Memory B cell (primary cell): ENCODE results near the gene MRPS21.

Source experiments
- ATAC-seq: fragments of 150-1000 bp; cut with Tn5 transposase; 2 replicates; pipeline ENCODE4 v1.10.0; 2021; ENCODE audit warnings: low read depth, mild to moderate bottlenecking, moderate library complexity
- DNase-seq, 2 donors: peaks; one replicate each; pipeline ENCODE4 v3.0.0; 2022; ENCODE audit warnings: low spot score in 2 of 2
- H3K27ac Mint-ChIP-seq: one replicate; pipeline ENCODE4 v1.8.0; 2022; ENCODE audit warnings: mild to moderate bottlenecking, moderate library complexity, mixed read lengths
- H3K27me3 Mint-ChIP-seq: one replicate; pipeline ENCODE4 v1.8.0; 2022; ENCODE audit warnings: mixed read lengths
- H3K36me3 Mint-ChIP-seq: one replicate; pipeline ENCODE4 v1.8.0; 2022; ENCODE audit warnings: mild to moderate bottlenecking, mixed read lengths
- H3K4me1 Mint-ChIP-seq: one replicate; pipeline ENCODE4 v1.8.0; 2022; ENCODE audit warnings: mixed read lengths
- H3K4me3 Mint-ChIP-seq: one replicate; pipeline ENCODE4 v1.8.0; 2022; ENCODE audit warnings: mild to moderate bottlenecking, moderate library complexity, mixed read lengths
- H3K9me3 Mint-ChIP-seq: one replicate; pipeline ENCODE4 v1.8.0; 2022; ENCODE audit warnings: mixed read lengths

The MRPS21 gene

DNA sequence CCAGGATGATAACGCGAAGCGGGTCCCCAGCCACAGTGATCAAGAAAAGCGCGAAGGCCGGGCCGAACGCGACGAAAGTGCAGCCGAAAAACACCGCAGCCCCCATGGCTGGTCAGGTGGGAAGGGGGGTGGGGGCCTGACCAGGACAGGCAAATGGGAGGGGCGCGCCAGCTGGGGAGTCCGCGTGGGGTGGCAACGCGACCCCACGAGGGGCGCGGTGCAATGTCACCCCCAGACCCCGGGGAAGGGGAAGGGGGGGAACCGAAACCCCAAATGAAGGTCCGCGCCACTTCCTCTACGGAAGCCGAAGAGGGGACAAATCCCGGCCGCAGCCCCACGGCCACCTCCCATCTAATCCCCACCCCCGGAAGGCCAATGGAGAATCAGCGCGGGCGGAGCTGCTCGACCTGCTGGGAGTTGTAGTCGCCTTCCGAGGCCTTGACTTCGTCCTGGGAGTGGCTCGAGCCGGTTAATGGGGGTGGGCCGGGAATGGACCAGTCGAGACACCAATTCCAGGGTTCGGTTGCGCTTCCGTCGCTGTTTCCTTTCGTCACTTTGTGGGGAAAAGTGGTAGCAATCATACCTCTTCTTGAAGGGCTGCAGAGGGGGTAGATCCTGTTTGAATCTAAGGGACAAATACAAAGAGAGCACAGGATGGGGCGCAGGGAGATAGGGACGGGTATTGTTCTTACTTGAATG lies 24.8 kb upstream of the MRPS21 start, which contains the start of gene APH1A:
Gene APH1A (minus strand): TSS at position 312 of the 699 bp plus-strand sequence. CDS start 206 bp downstream, at position 106.
- Mint-ChIP-seq H3K27me3 (no peaks in the 10 kb centered on the region), H3K9me3 (no peaks in the 10 kb centered on the region), H3K36me3 (peaks cover 16% of the 10 kb centered on the region), H3K4me1 (peaks cover 21% of the 10 kb centered on the region), H3K27ac (peak within 1 kb of the TSS; percentile 95), H3K4me3 (peak within 1 kb of the TSS; percentile 96)
- peak; percentile 89 for ATAC-seq
- peak; percentile 84 to 89 for DNase-seq

DNA sequence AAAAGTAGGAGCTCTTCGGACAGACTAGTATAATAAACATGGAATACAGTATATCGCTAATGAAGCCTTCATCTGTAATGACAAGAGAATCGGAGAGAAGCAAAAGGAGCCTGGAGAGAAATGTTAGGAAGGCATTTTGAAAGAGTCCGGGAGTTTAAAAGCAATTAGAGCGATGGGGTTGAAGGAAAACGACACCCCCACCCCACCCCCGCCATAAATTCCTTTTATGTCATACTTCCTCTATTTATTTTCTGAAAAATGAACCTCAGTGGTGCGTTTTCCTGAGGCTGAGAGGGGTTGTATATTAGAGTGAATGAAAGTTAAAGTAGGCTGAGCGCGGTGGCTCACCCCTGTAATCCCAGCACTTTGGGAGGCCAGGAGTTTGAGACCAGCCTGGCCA lies 24.2 kb upstream of the MRPS21 start:
- Mint-ChIP-seq H3K27ac (peak overlapping the region; percentile 95), H3K27me3 (no peaks in the 10 kb centered on the region), H3K4me3 (peak overlapping the region; percentile 96), H3K9me3 (no peaks in the 10 kb centered on the region), H3K36me3 (peaks cover 16% of the 10 kb centered on the region), H3K4me1 (peaks cover 21% of the 10 kb centered on the region)
- ATAC-seq (no peak), DNase-seq (no peak)

GRCh38 chr1:150271291-150271959 lies 22.2 kb upstream of the MRPS21 start:
- Mint-ChIP-seq H3K4me1 (peaks cover 21% of the 10 kb centered on the region), H3K27ac (no peak overlapping the region)

DNA sequence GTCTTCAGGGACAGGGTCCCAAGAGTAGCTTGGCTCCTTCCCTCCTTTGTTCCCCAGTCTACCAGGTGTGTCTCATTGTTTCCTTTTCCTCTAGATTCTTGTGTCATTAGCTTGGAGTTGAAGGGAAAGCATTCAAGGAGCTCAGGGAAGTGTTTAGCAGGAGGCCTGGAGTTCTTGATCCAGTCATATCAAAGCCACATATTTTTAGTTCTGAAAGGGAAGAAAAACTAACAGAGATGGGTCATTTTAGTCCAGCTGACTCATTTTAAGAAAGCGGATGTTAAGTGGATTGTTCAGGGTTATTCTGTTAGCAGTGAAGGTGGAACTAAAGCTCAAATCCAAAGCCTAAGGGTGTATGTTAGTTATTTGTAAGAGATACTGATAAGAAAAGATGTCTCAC lies 20.4 kb upstream of the MRPS21 start:
- Mint-ChIP-seq H3K9me3 (no peaks in the 10 kb centered on the region), H3K27ac (no peak overlapping the region), H3K36me3 (peaks cover 3% of the 10 kb centered on the region), H3K4me1 (peaks cover 6% of the 10 kb centered on the region), H3K27me3 (no peaks in the 10 kb centered on the region), H3K4me3 (no peak overlapping the region)
- DNase-seq (no peak), ATAC-seq (no peak)

More at GRCh38 chr1:150271291-150271959, 22.2 kb upstream of the MRPS21 start:
- Mint-ChIP-seq H3K27me3 (no peaks in the 10 kb centered on the region), H3K9me3 (no peaks in the 10 kb centered on the region), H3K36me3 (peaks cover 10% of the 10 kb centered on the region), H3K4me3 (no peak overlapping the region)
- ATAC-seq (no peak), DNase-seq (no peak)

- Mint-ChIP-seq H3K27me3 (peaks cover 2% of the 10 kb centered on the region), H3K9me3 (peaks cover 1% of the 10 kb centered on the region), H3K36me3 (peaks cover 5% of the 10 kb centered on the region), H3K4me1 (peaks cover 14% of the 10 kb centered on the region), H3K27ac (no peak overlapping the region), H3K4me3 (no peak overlapping the region)
- DNase-seq, result no peak
- no peak for ATAC-seq
Measured at GRCh38 chr1:150280138-150280707, 13.4 kb upstream of the MRPS21 start.

GRCh38 chr1:150281221-150281757 lies 12.4 kb upstream of the MRPS21 start:
- ATAC-seq (peak; percentile 61), DNase-seq (peak; percentile 54 to 56)
- H3K27me3 Mint-ChIP-seq, result peaks cover 2% of the 10 kb centered on the region
- peaks cover 1% of the 10 kb centered on the region for H3K9me3 Mint-ChIP-seq
- peak overlapping the region; percentile 85 for H3K4me3 Mint-ChIP-seq
- peaks cover 5% of the 10 kb centered on the region for H3K36me3 Mint-ChIP-seq
- peaks cover 14% of the 10 kb centered on the region for H3K4me1 Mint-ChIP-seq
- peak overlapping the region; percentile 76 for H3K27ac Mint-ChIP-seq

DNA sequence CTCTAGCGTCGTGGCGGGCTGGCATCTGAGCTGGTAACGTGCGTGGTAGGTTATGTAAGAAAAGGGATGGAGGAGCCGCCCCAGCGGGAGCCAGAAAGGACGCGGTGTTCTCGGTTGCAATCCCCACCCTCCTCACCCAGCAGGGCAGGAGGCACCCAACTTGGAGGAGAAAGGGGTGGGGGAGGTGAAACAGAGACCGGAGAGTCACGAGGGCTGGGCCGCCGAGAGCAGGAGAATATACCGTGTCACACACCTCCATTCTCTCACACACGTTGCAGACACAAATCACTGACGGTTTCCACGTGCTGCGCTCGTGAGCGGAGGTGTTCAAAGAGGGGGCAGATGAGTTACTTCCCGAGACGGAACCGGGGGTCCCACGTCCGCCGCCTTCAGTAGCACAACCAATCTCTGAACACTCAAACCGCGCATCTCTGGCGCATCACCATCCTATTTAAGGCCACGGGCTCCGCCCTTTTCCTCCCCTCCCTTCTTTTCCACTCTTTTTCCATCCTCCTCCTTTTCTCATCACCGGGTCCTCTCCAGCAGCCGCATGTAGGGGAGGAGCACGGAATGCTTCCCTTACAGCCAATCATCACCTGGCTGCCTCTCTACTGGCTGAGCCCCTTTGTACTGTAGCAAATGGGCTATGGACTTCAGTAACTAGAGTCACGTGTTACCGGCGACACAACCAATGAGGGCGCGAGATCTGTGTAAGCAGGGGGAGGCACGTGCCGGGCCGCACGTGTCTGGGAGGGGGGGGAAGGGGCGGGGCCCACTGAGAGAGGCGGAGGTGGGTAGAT lies 11.7 kb upstream of the MRPS21 start, which contains the start of gene CIART:
Gene CIART (plus strand): TSS at position 797 of the 800 bp plus-strand sequence. CDS start 714 bp downstream, outside the sequence.
- Mint-ChIP-seq H3K9me3 (peaks cover 1% of the 10 kb centered on the region), H3K27me3 (peaks cover 2% of the 10 kb centered on the region), H3K36me3 (peaks cover 5% of the 10 kb centered on the region), H3K4me1 (peaks cover 14% of the 10 kb centered on the region), H3K27ac (peak within 1 kb of the TSS; percentile 76), H3K4me3 (peak within 1 kb of the TSS; percentile 85)
- ATAC-seq (peak; percentile 89), DNase-seq (peak; percentile 39 to 63)

GRCh38 chr1:150282558-150282958 lies 11.1 kb upstream of the MRPS21 start:
- Mint-ChIP-seq H3K4me3 (peak overlapping the region; percentile 85), H3K27me3 (peaks cover 2% of the 10 kb centered on the region), H3K36me3 (peaks cover 5% of the 10 kb centered on the region), H3K27ac (peak overlapping the region; percentile 76), H3K4me1 (peaks cover 14% of the 10 kb centered on the region), H3K9me3 (peaks cover 1% of the 10 kb centered on the region)
- DNase-seq (no peak), ATAC-seq (no peak)

DNA sequence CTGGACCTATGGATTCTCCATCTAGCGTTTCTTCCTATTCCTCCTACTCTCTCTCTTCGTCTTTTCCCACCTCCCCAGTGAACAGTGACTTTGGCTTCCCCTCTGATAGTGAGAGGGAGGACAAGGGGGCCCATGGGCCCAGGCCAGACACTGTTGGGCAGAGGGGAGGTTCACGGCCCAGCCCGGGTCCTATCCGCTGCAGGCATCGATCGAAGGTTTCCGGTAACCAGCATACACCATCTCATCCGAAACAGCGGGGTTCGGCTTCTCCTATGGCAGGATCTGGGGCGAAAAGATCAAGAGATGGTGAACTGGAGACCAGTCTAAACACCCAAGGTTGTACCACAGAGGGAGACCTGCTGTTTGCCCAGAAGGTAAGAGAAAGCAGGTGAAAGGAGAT lies 10.4 kb upstream of the MRPS21 start:
- DNase-seq (no peak), ATAC-seq (no peak)
- Mint-ChIP-seq H3K27me3 (peaks cover 2% of the 10 kb centered on the region), H3K9me3 (peaks cover 1% of the 10 kb centered on the region), H3K4me1 (peaks cover 14% of the 10 kb centered on the region), H3K36me3 (peaks cover 5% of the 10 kb centered on the region), H3K27ac (peak overlapping the region; percentile 4), H3K4me3 (peak overlapping the region; percentile 1)

DNA sequence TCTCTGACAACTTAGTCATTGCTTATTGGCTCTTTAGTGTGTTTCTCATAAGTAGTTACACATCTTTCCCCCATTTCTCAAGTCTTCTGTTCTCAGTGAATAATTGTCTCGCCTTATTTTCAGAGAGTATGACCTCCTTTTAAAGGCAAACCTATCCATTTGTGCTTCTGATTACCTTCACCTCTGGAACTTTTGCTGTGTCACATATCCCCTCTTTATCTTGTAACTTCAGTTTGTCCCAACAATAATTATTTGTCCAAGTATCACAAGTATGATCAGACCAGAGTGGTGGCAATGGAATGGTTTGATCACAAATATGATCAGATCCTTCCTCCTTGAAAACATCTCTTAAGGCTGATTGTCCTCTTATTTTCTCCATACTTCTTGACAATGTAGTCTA lies 5.3 kb upstream of the MRPS21 start:
- DNase-seq (no peak), ATAC-seq (no peak)
- Mint-ChIP-seq H3K36me3 (no peaks in the 10 kb centered on the region), H3K27me3 (no peaks in the 10 kb centered on the region), H3K9me3 (no peaks in the 10 kb centered on the region), H3K4me1 (peaks cover 6% of the 10 kb centered on the region), H3K4me3 (no peak overlapping the region), H3K27ac (peak overlapping the region; percentile 4)

- Mint-ChIP-seq H3K27ac (no peak overlapping the region), H3K4me3 (no peak overlapping the region), H3K27me3 (no peaks in the 10 kb centered on the region), H3K4me1 (peaks cover 8% of the 10 kb centered on the region), H3K9me3 (no peaks in the 10 kb centered on the region), H3K36me3 (no peaks in the 10 kb centered on the region)
- ATAC-seq, result no peak
- no peak for DNase-seq
Measured at GRCh38 chr1:150288822-150289221, 4.8 kb upstream of the MRPS21 start.

GRCh38 chr1:150295476-150295875 lies 1.8 kb downstream of the MRPS21 start:
- no peak overlapping the region for H3K27ac Mint-ChIP-seq
- DNase-seq, result no peak
- no peaks in the 10 kb centered on the region for H3K9me3 Mint-ChIP-seq
- no peak overlapping the region for H3K4me3 Mint-ChIP-seq
- no peak for ATAC-seq
- peaks cover 6% of the 10 kb centered on the region for H3K36me3 Mint-ChIP-seq
- H3K27me3 Mint-ChIP-seq, result no peaks in the 10 kb centered on the region
- H3K4me1 Mint-ChIP-seq, result peaks cover 15% of the 10 kb centered on the region

DNA sequence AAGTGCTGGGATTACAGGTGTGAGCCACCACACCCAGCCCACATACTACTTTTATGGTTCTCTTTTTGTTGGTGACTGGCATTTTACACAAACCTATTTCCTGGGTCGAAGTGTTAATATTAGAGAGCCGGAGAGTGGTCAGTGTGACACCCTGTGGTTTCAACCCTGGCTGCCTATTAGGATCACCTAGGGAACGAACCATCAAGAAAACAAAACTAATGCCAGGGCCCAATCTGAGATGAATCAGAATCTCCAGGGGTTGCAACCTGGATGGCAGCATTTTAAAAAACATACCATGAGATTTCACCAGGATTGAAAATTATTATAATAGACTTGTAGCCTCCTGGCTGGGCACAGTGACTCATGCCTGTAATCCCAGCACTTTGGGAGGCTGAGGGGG lies 6.1 kb downstream of the MRPS21 start:
- H3K4me3 Mint-ChIP-seq, result no peak overlapping the region
- H3K27me3 Mint-ChIP-seq, result no peaks in the 10 kb centered on the region
- H3K27ac Mint-ChIP-seq, result no peak overlapping the region
- ATAC-seq, result no peak
- no peaks in the 10 kb centered on the region for H3K9me3 Mint-ChIP-seq
- DNase-seq, result no peak
- H3K4me1 Mint-ChIP-seq, result peaks cover 7% of the 10 kb centered on the region
- H3K36me3 Mint-ChIP-seq, result peaks cover 21% of the 10 kb centered on the region
